BLaER1 treated with 17β-estradiol and CSF1 and Interleukin-3, amounts not matched to agents 10 nM and 100 nM (cell line): Measurements from ENCODE around the gene PHLPP1.
A peak's percentile ranks its signal among the peaks of the same experiment; 100 is the strongest.

Experiments used
- H3K27ac ChIP-seq, 11 experiments: shearing (Covaris generic); formaldehyde crosslinking; 2 replicates each; pipeline ENCODE4 v1.8.1; 2022
- H3K27me3 ChIP-seq, 11 experiments: shearing (Covaris generic); formaldehyde crosslinking; 2 replicates each; pipeline ENCODE4 v1.8.1; 2022
- H3K36me3 ChIP-seq, 11 experiments: shearing (Covaris generic); formaldehyde crosslinking; 2 replicates each; pipeline ENCODE4 v1.8.1; 2022
- H3K4me1 ChIP-seq, 10 experiments: shearing (Covaris generic); formaldehyde crosslinking; 2 replicates each; pipeline ENCODE4 v1.8.1; 2022
- H3K4me2 ChIP-seq, 11 experiments: shearing (Covaris generic); formaldehyde crosslinking; 2 replicates each; pipeline ENCODE4 v1.8.1; 2022
- H3K4me3 ChIP-seq, 10 experiments: shearing (Covaris generic); formaldehyde crosslinking; 2 replicates each; pipeline ENCODE4 v1.8.1; 2022
- H3K9ac ChIP-seq, 11 experiments: shearing (Covaris generic); formaldehyde crosslinking; 2 replicates each; pipeline ENCODE4 v1.8.1; 2022
- H3K9me3 ChIP-seq, 11 experiments: shearing (Covaris generic); formaldehyde crosslinking; replicated peaks in 1 of 11; 2 replicates each; pipeline ENCODE4 v1.8.1; 2022
- H4K20me1 ChIP-seq, 11 experiments: shearing (Covaris generic); formaldehyde crosslinking; 2 replicates each; pipeline ENCODE4 v1.8.1; 2022
- Cebpa-rat ChIP-seq, 11 experiments: shearing (Covaris generic); IDR thresholded peaks; 2 replicates each; pipeline ENCODE4 v1.8.1; 2022

PHLPP1 gene

DNA sequence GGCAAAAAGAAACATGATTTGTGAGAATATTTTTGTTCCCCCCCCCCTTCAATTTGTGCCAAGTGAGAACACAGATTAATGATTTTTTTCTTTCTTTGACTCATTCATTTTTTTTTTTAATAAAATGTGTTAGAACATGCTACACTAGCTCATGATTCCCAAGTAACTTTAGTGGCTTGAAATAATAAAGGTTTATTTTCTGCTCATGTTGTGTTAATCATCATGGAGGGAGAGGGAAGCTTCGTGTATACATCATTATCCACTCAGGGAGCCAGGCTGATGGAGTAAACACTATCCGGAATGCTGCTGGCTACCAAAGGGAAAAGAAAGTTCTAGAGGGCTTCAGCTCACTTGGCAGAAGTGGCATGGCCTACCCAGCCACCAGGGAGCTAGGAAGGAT lies 40.6 kb downstream of the PHLPP1 start:
- peaks cover 0 to 49% (median 27%) of the 10 kb centered on the region in 11 experiments; a peak in 15 of 22 replicates for H3K36me3 ChIP-seq
- no peak for TF ChIP-seq Cebpa-rat (IDR thresholded peaks at IDR 0.05)
- peaks cover 0 to 26% (median 13%) of the 10 kb centered on the region in 11 experiments; a peak in 13 of 22 replicates for H3K9me3 ChIP-seq
- peaks cover 8 to 13% (median 10%) of the 10 kb centered on the region in 10 experiments; a peak in 18 of 20 replicates for H3K4me1 ChIP-seq
- no peak overlapping the region for H3K9ac ChIP-seq
- H3K4me3 ChIP-seq = no peak overlapping the region
- no peaks in the 10 kb centered on the region for H3K27me3 ChIP-seq
- H3K4me2 ChIP-seq = no peak overlapping the region
- peaks cover 0 to 73% (median 26%) of the 10 kb centered on the region in 11 experiments; a peak in 11 of 22 replicates for H4K20me1 ChIP-seq
- no peak overlapping the region for H3K27ac ChIP-seq

GRCh38 chr18:62757399-62758010 lies 42.2 kb downstream of the PHLPP1 start:
- H3K27me3 ChIP-seq = no peaks in the 10 kb centered on the region
- TF ChIP-seq Cebpa-rat (IDR thresholded peaks at IDR 0.05) = no peak
- no peak overlapping the region for H3K4me3 ChIP-seq
- no peaks in the 10 kb centered on the region for H3K4me1 ChIP-seq
- no peak overlapping the region for H3K9ac ChIP-seq
- no peak overlapping the region for H3K4me2 ChIP-seq
- peaks cover 0 to 53% (median 27%) of the 10 kb centered on the region in 11 experiments; a peak in 15 of 22 replicates for H3K36me3 ChIP-seq
- peaks cover 0 to 29% (median 13%) of the 10 kb centered on the region in 11 experiments; a peak in 13 of 22 replicates for H3K9me3 ChIP-seq
- H3K27ac ChIP-seq = no peak overlapping the region
- H4K20me1 ChIP-seq = peaks cover 0 to 57% (median 15%) of the 10 kb centered on the region in 11 experiments; a peak in 10 of 22 replicates

- Histone ChIP-seq H3K4me2 (no peak overlapping the region), H3K9ac (no peak overlapping the region), H3K4me1 (no peaks in the 10 kb centered on the region), H3K9me3 (peaks cover 0 to 36% (median 13%) of the 10 kb centered on the region in 11 experiments; a peak in 13 of 22 replicates), H3K36me3 (peaks cover 0 to 63% (median 35%) of the 10 kb centered on the region in 11 experiments; a peak in 16 of 22 replicates), H3K4me3 (no peak overlapping the region), H3K27ac (no peak overlapping the region), H4K20me1 (peaks cover 0 to 46% (median 9%) of the 10 kb centered on the region in 11 experiments; a peak in 10 of 22 replicates), H3K27me3 (no peaks in the 10 kb centered on the region)
- TF ChIP-seq Cebpa-rat (IDR thresholded peaks at IDR 0.05) = no peak
Measured at GRCh38 chr18:62758591-62758990, 43.2 kb downstream of the PHLPP1 start.

- Histone ChIP-seq H3K9me3 (peaks cover 0 to 37% (median 9%) of the 10 kb centered on the region in 11 experiments; a peak in 12 of 22 replicates), H3K9ac (no peak overlapping the region), H3K27ac (no peak overlapping the region), H3K4me3 (no peak overlapping the region), H3K27me3 (no peaks in the 10 kb centered on the region), H3K4me2 (no peak overlapping the region), H3K4me1 (no peaks in the 10 kb centered on the region), H4K20me1 (peaks cover 0 to 40% (median 0%) of the 10 kb centered on the region in 11 experiments; a peak in 9 of 22 replicates), H3K36me3 (peaks cover 0 to 62% (median 35%) of the 10 kb centered on the region in 11 experiments; a peak in 15 of 22 replicates)
- TF ChIP-seq Cebpa-rat (IDR thresholded peaks at IDR 0.05) = no peak
Measured at GRCh38 chr18:62759704-62760402, 44.5 kb downstream of the PHLPP1 start.

GRCh38 chr18:62760403-62760734 lies 45.0 kb downstream of the PHLPP1 start:
- Histone ChIP-seq H3K27ac (no peak overlapping the region), H3K9ac (no peak overlapping the region), H3K4me2 (no peak overlapping the region), H3K36me3 (peaks cover 0 to 57% (median 31%) of the 10 kb centered on the region in 11 experiments; a peak in 15 of 22 replicates), H3K9me3 (peaks cover 0 to 33% (median 5%) of the 10 kb centered on the region in 11 experiments; a peak in 12 of 22 replicates), H3K4me1 (no peaks in the 10 kb centered on the region), H3K4me3 (no peak overlapping the region), H4K20me1 (peaks cover 0 to 42% (median 0%) of the 10 kb centered on the region in 11 experiments; a peak in 9 of 22 replicates), H3K27me3 (no peaks in the 10 kb centered on the region)
- no peak for TF ChIP-seq Cebpa-rat (IDR thresholded peaks at IDR 0.05)

DNA sequence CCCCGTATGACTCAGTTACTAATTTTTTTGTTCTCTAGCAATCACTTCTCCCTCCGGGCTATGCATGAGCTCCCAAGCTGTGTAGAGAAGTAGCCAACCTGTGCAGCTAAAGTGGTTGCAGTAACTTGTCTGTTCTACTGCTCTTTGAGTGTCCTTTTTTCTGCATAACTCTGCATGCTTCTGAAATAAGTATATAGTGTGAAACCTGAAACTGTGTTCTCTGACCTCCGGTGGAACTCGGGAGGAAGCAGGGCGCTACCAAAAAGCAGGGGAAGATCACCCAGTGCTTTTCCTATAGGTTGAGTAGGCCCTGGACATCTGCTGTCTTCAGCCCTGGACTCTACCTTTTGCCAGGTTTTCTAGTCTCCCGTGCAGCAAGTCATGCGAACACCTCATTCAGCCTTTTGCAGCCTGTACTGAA lies 47.8 kb downstream of the PHLPP1 start:
- H3K4me2 ChIP-seq = no peak overlapping the region
- no peak overlapping the region for H3K27ac ChIP-seq

GRCh38 chr18:62766266-62766665 lies 50.9 kb downstream of the PHLPP1 start:
- no peak overlapping the region for H3K4me3 ChIP-seq
- H3K36me3 ChIP-seq = peaks cover 0 to 38% (median 16%) of the 10 kb centered on the region in 11 experiments; a peak in 15 of 22 replicates
- peaks cover 6 to 20% (median 13%) of the 10 kb centered on the region in 10 experiments; a peak in 19 of 20 replicates for H3K4me1 ChIP-seq
- H3K4me2 ChIP-seq = peak overlapping the region in 1 of 11 experiments; percentile 32; a peak in 1 of 22 replicates
- peaks cover 0 to 29% (median 13%) of the 10 kb centered on the region in 11 experiments; a peak in 11 of 22 replicates for H3K9me3 ChIP-seq
- peaks cover 0 to 26% (median 0%) of the 10 kb centered on the region in 11 experiments; a peak in 6 of 22 replicates for H4K20me1 ChIP-seq
- no peaks in the 10 kb centered on the region for H3K27me3 ChIP-seq
- H3K27ac ChIP-seq = no peak overlapping the region
- no peak for TF ChIP-seq Cebpa-rat (IDR thresholded peaks at IDR 0.05)
- no peak overlapping the region for H3K9ac ChIP-seq

More for the DNA sequence above, 47.8 kb downstream of the PHLPP1 start:
- TF ChIP-seq Cebpa-rat (IDR thresholded peaks at IDR 0.05) = no peak
- Histone ChIP-seq H3K4me1 (peaks cover 0 to 13% (median 9%) of the 10 kb centered on the region in 10 experiments; a peak in 14 of 20 replicates), H4K20me1 (peaks cover 0 to 41% (median under 1%) of the 10 kb centered on the region in 11 experiments; a peak in 7 of 22 replicates), H3K27me3 (no peaks in the 10 kb centered on the region), H3K36me3 (peaks cover 0 to 42% (median 22%) of the 10 kb centered on the region in 11 experiments; a peak in 15 of 22 replicates), H3K4me3 (no peak overlapping the region), H3K9ac (no peak overlapping the region), H3K9me3 (peaks cover 0 to 31% (median 4%) of the 10 kb centered on the region in 11 experiments; a peak in 5 of 22 replicates)

- no peak for TF ChIP-seq Cebpa-rat (IDR thresholded peaks at IDR 0.05)
- peaks cover 0 to 26% (median 0%) of the 10 kb centered on the region in 11 experiments; a peak in 6 of 22 replicates for H4K20me1 ChIP-seq
- H3K27ac ChIP-seq = no peak overlapping the region
- H3K9me3 ChIP-seq = peaks cover 0 to 30% (median 13%) of the 10 kb centered on the region in 11 experiments; a peak in 11 of 22 replicates
- no peaks in the 10 kb centered on the region for H3K27me3 ChIP-seq
- no peak overlapping the region for H3K4me3 ChIP-seq
- H3K4me2 ChIP-seq = peak overlapping the region in 2 of 11 experiments; percentile 4 to 7; a peak in 4 of 22 replicates
- no peak overlapping the region for H3K9ac ChIP-seq
- H3K4me1 ChIP-seq = peaks cover 13 to 26% (median 20%) of the 10 kb centered on the region in 10 experiments; a peak in 19 of 20 replicates
- H3K36me3 ChIP-seq = peaks cover 0 to 36% (median 16%) of the 10 kb centered on the region in 11 experiments; a peak in 15 of 22 replicates
Measured at GRCh38 chr18:62767321-62767720, 52.0 kb downstream of the PHLPP1 start.
